Measurements from ENCODE around the gene ADGRG1.
"Not testable (repeated sequence)": the region's sequence is repeated elsewhere in the genome, so short reads cannot be mapped to it uniquely, and the experiment has no call there.

Gene ADGRG1

DNA sequence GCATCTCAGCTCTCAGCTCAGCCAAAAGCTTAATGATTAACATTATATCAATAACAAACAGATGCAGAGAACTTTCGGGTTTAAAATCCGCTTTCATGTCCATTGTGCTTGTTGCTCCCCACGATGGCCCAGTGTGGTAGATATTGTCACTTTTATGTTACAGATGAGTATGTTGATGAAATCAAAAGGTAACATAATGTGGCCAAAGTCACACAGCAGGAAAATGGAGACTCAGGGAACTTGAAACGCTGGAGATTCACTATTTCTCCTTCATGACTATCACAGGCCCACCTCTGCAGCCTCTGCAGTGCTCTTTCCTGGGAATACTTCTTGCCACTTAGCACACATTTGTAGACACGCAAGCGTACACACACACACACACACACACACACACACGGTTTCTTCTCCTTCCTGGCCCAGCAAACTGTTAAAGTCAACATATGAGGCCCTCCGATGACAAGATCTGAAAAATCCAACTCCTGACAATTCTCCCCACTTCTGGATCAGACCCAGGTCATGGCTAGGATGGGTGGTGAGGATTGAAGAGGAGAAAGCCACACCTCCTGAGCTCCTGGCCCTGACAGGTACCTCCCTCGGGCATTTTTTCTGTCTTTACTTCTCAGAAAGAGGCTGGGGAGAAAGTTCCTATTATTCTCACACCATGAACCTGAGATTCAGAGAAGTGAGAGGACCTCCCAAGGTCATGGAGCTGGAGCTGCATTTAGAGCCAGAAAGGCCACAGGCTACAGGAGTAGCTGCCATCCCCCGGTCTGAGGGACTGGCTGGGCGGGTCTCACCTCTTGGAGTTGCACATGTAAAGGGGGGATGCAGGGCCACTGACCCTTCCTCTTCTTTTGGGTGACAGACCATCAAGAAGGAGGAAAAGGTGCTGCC lies 75.8 kb downstream of the ADGRG1 start:
- no peak overlapping the region for H3K4me3 ChIP-seq (ENCODE audit: low read length)
- no peak overlapping the region for H3K9ac ChIP-seq (ENCODE audit: low read length)
- no peak overlapping the region for H3K27ac ChIP-seq (ENCODE audit: low read depth, low read length)

DNA sequence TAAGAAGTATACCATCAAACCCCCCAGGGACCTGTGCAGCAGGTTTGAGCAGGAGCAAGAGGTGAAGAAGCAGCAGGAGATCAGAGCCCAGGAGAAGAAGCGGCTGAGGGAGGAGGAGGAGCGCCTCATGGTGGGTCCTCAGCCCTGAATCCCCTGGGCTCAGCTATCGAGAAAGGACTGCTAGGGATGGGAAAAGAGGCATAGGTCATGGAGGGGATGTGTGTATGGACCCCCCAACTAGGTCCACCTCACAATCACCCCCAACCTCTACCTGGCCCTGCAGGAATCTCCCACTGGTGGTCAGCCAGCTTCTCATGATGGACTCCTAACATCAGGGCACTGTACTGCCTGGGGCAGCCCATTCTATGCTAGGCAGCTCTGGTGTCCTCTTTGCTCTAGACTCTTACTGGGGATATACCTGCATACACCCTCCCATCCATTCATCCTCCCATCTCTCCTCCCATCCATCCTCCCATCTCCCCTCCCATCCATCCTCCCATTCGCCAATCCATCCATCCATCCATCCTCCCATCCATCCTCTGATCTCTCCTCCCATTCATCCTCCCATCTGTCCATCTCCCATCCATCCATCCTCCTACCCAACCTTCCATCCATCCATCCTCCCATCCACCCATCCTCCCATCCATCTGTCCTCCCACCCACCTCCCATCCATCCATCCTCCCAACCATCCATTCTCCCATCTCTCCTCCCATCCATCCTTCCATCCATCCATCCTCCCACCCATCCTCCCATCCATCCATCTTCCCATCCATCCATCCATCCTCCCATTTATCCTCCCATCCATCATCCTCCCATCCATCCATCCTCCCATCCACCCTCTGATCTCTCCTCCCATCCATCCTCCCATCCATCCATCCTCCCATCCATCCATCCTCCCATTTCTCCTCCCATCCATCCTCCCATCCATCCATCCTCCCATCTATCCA lies 76.7 kb downstream of the ADGRG1 start:
- Histone ChIP-seq H3K4me1 (ENCODE audit: control insufficient read depth, insufficient read depth, low read length) (no peaks in the 10 kb centered on the region), H3K4me3 (ENCODE audit: low read length) (no peak overlapping the region), H3K36me3 (ENCODE audit: control insufficient read depth, insufficient read depth, low read length) (no peaks in the 10 kb centered on the region), H3K27me3 (ENCODE audit: control insufficient read depth, insufficient read depth, low read length) (no peaks in the 10 kb centered on the region), H3K9ac (ENCODE audit: low read length) (no peak overlapping the region), H3K27ac (ENCODE audit: low read depth, low read length) (no peak overlapping the region)

More for the DNA sequence above, 75.8 kb downstream of the ADGRG1 start:
- Histone ChIP-seq H3K4me1 (ENCODE audit: control insufficient read depth, insufficient read depth, low read length) (no peaks in the 10 kb centered on the region), H3K36me3 (ENCODE audit: control insufficient read depth, insufficient read depth, low read length) (no peaks in the 10 kb centered on the region), H3K27me3 (ENCODE audit: control insufficient read depth, insufficient read depth, low read length) (no peaks in the 10 kb centered on the region)

DNA sequence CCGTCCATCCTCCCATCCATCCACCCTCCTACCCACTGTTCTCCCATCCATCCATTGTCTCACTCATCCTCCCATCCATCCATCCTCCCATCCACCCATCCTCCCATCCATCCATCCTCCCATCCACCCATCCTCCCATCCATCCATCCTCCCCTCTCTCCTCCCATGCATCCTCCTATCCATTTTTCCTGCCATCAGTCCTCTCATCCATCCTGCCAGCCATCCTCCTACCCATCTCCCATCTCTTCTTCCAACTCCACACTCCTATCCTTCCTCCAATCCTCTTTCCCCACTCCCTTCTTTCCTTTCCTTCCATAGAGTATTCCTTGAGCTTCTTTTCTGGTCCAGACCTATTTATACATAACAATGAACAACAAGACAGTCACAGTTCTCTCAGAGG lies 78.3 kb downstream of the ADGRG1 start:
- Histone ChIP-seq H3K27ac (ENCODE audit: low read depth, low read length) (no peak overlapping the region), H3K36me3 (ENCODE audit: control insufficient read depth, insufficient read depth, low read length) (no peaks in the 10 kb centered on the region), H3K4me1 (ENCODE audit: control insufficient read depth, insufficient read depth, low read length) (no peaks in the 10 kb centered on the region), H3K4me3 (ENCODE audit: low read length) (no peak overlapping the region), H3K9ac (ENCODE audit: low read length) (no peak overlapping the region), H3K27me3 (ENCODE audit: control insufficient read depth, insufficient read depth, low read length) (no peaks in the 10 kb centered on the region)

DNA sequence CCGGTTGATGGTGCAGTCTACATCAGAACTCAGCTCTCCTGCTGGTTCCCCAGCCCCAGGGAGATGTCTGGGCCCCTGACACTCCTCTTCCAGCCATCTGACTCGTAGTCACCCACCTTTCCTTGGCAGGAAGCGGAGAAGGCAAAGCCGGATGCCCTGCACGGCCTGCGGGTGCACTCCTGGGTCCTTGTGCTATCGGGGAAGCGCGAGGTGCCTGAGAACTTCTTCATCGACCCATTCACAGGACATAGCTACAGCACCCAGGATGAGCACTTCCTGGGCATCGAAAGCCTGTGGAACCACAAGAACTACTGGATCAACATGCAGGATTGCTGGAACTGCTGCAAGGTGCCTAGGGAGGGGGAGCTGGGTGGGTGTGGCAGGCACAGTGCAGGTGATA lies 78.9 kb downstream of the ADGRG1 start:
- no peak overlapping the region for H3K27ac ChIP-seq (ENCODE audit: low read depth, low read length)
- H3K9ac ChIP-seq (ENCODE audit: low read length) = no peak overlapping the region
- H3K4me3 ChIP-seq (ENCODE audit: low read length) = no peak overlapping the region
- H3K4me1 ChIP-seq (ENCODE audit: control insufficient read depth, insufficient read depth, low read length) = no peaks in the 10 kb centered on the region
- no peaks in the 10 kb centered on the region for H3K36me3 ChIP-seq (ENCODE audit: control insufficient read depth, insufficient read depth, low read length)
- no peaks in the 10 kb centered on the region for H3K27me3 ChIP-seq (ENCODE audit: control insufficient read depth, insufficient read depth, low read length)

DNA sequence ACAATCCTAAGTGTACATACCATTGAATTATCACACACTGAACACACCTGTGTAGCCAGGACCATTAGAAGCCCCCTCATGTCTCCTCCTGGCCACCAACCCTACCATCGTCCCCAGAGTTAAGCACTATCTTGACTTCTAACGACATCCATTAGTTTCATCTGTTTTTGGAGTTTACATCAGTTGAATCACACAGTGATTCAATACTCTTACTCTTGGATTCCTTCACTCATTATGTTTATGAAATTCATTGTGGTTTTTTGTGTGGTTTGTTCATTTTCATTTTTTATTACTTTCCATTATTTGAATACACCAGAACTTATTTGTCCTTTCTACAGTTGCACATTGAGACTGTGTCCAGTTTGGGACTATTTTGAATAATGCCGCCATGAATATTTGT lies 79.7 kb downstream of the ADGRG1 start:
- H3K27me3 ChIP-seq (ENCODE audit: control insufficient read depth, insufficient read depth, low read length) = no peaks in the 10 kb centered on the region
- H3K9ac ChIP-seq (ENCODE audit: low read length) = no peak overlapping the region
- H3K36me3 ChIP-seq (ENCODE audit: control insufficient read depth, insufficient read depth, low read length) = no peaks in the 10 kb centered on the region
- H3K4me1 ChIP-seq (ENCODE audit: control insufficient read depth, insufficient read depth, low read length) = no peaks in the 10 kb centered on the region
- H3K4me3 ChIP-seq (ENCODE audit: low read length) = no peak overlapping the region
- H3K27ac ChIP-seq (ENCODE audit: low read depth, low read length) = no peak overlapping the region

DNA sequence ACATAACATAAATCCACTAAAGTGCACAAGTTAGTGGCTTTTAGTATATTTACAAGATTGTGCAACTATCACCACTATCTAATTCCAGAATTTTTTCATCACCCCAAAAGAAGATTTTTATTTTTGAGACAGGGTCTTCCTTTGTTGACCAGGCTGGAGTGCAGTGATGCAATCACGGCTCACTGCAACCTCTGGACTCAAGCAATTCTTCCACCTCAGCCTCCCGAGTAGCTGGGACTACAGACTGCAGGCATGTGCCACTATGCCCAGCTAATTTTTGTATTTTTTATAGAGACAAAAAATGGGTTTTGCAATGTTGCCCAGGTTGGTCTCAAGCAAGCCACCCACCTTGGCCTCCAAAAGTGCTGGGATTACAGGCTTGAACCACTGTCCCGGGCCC lies 81.2 kb downstream of the ADGRG1 start:
- Histone ChIP-seq H3K9ac (ENCODE audit: low read length) (no peak overlapping the region), H3K27me3 (ENCODE audit: control insufficient read depth, insufficient read depth, low read length) (no peaks in the 10 kb centered on the region), H3K27ac (ENCODE audit: low read depth, low read length) (no peak overlapping the region), H3K36me3 (ENCODE audit: control insufficient read depth, insufficient read depth, low read length) (no peaks in the 10 kb centered on the region), H3K4me3 (ENCODE audit: low read length) (no peak overlapping the region), H3K4me1 (ENCODE audit: control insufficient read depth, insufficient read depth, low read length) (no peaks in the 10 kb centered on the region)

DNA sequence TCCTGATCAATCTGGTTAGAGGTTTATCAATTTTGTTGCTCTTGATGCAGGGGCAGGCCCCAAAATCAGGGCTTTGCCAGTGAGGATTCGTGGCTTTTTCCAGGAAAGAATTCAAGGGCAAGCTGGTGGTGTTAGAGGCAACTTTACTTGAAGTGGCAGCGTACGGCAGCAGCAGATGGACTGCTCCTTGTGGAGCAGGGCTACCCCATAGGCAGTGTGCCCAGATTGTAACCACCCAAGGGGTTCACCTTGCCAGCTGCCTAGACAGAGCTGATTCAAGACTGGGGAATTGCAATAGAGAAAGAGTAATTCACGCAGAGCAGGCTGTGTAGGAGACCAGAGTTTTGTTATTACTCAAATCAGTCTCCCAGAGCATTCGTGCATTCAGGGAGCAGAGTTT lies 82.9 kb downstream of the ADGRG1 start:
- H3K4me1 ChIP-seq (ENCODE audit: control insufficient read depth, insufficient read depth, low read length) = no peaks in the 10 kb centered on the region
- no peak overlapping the region for H3K27ac ChIP-seq (ENCODE audit: low read depth, low read length)
- no peak overlapping the region for H3K9ac ChIP-seq (ENCODE audit: low read length)
- no peaks in the 10 kb centered on the region for H3K27me3 ChIP-seq (ENCODE audit: control insufficient read depth, insufficient read depth, low read length)
- no peaks in the 10 kb centered on the region for H3K36me3 ChIP-seq (ENCODE audit: control insufficient read depth, insufficient read depth, low read length)
- H3K4me3 ChIP-seq (ENCODE audit: low read length) = no peak overlapping the region

DNA sequence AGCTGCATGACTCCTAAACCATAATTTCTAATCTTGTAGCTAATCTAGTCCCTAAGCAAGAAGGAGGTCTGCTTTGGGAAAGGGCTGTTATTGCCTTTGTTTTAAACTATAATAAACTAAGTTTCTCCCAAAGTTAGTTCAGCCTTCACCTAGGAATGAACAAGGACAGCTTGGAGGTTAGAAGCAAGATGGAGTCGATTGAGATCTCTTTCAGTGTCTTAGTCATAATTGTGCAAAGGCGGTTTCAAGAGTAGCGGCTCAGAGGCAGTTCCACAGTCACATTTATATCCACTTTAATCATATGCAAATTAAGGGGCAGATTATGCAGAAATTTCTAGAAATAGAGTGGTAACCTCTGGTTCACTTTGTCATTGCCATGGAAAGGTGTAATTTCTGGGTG lies 83.6 kb downstream of the ADGRG1 start:
- no peak overlapping the region for H3K27ac ChIP-seq (ENCODE audit: low read depth, low read length)
- H3K9ac ChIP-seq (ENCODE audit: low read length) = no peak overlapping the region
- no peak overlapping the region for H3K4me3 ChIP-seq (ENCODE audit: low read length)
- H3K4me1 ChIP-seq (ENCODE audit: control insufficient read depth, insufficient read depth, low read length) = no peaks in the 10 kb centered on the region
- no peaks in the 10 kb centered on the region for H3K36me3 ChIP-seq (ENCODE audit: control insufficient read depth, insufficient read depth, low read length)
- peaks cover 3% of the 10 kb centered on the region for H3K27me3 ChIP-seq (ENCODE audit: control insufficient read depth, insufficient read depth, low read length)

DNA sequence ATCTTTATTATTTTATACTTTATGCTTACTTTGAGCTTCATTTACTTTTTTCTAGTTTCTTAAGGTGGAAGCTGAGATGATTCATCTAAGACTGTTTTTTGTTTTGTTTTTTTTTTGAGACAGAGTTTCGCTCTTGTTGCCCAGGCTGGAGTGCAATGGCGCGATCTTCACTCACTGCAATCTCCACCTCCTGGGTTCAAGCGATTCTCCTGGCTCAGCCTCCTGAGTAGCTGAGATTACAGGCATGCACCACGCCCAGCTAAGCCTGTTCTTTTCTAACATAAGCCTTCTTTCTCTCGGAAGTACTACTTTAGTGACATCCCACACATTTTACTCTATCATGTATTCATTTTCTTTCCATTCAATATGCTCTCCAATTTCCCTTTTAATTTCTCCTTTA lies 84.1 kb downstream of the ADGRG1 start:
- not testable (repeated sequence) for H3K36me3 ChIP-seq (ENCODE audit: control insufficient read depth, insufficient read depth, low read length); H3K9ac ChIP-seq (ENCODE audit: low read length); H3K27me3 ChIP-seq (ENCODE audit: control insufficient read depth, insufficient read depth, low read length); H3K27ac ChIP-seq (ENCODE audit: low read depth, low read length); H3K4me3 ChIP-seq (ENCODE audit: low read length); H3K4me1 ChIP-seq (ENCODE audit: control insufficient read depth, insufficient read depth, low read length)

DNA sequence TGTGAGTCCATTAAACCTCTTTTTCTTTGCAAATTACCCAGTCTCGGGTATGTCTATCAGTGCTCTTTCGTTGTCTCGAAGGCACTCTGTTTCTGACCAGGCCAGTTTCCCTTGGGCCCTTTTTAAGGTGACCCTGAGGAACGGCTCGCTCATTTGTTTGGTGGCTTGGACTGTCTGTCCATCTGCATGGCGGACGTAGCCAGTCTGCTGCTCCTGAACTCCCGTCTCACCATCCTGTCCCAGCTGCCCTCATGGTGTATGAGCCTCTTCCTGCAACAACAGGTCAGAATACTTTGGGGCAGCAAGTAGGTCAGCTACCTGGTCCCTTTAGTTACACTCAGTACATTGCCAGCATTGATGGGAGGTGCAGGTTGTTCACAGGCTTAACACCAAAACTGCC lies 85.2 kb downstream of the ADGRG1 start:
- Histone ChIP-seq H3K27me3 (ENCODE audit: control insufficient read depth, insufficient read depth, low read length) (peaks cover 3% of the 10 kb centered on the region), H3K36me3 (ENCODE audit: control insufficient read depth, insufficient read depth, low read length) (no peaks in the 10 kb centered on the region), H3K9ac (ENCODE audit: low read length) (no peak overlapping the region)

DNA sequence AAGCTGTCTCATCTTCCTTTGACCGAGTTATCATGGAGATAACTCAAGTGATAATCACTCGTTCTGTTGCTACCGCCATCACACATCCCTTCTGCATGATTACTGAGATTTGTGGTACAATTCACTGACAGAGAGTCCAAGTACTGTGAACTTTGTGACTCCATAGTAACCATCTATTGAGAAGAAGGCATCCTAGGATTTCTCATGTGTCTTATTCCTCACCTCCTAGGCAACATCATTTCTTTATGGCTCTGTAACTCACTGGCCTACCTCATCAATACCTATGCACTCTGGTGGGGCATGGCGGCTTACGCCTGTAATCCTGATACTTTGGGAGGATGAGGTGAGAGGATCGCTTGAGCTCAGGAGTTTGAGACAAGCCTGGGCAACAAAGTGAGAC lies 85.6 kb downstream of the ADGRG1 start:
- Histone ChIP-seq H3K4me3 (ENCODE audit: low read length) (no peak overlapping the region), H3K27ac (ENCODE audit: low read depth, low read length) (no peak overlapping the region), H3K4me1 (ENCODE audit: control insufficient read depth, insufficient read depth, low read length) (no peaks in the 10 kb centered on the region), H3K9ac (ENCODE audit: low read length) (no peak overlapping the region), H3K27me3 (ENCODE audit: control insufficient read depth, insufficient read depth, low read length) (peaks cover 3% of the 10 kb centered on the region), H3K36me3 (ENCODE audit: control insufficient read depth, insufficient read depth, low read length) (no peaks in the 10 kb centered on the region)

More for the DNA sequence above, 85.2 kb downstream of the ADGRG1 start:
- H3K4me3 ChIP-seq (ENCODE audit: low read length) = no peak overlapping the region
- H3K27ac ChIP-seq (ENCODE audit: low read depth, low read length) = no peak overlapping the region
- no peaks in the 10 kb centered on the region for H3K4me1 ChIP-seq (ENCODE audit: control insufficient read depth, insufficient read depth, low read length)

Data from rectal smooth muscle tissue (tissue), 1 donor.